Adipocyte (in vitro differentiated cells): ENCODE results near the gene DRG2.

Source experiments
- DNase-seq: peaks from one replicate; pipeline ENCODE4 v3.0.0-alpha.2; 2015; ENCODE audit warnings: low read depth
- H3K27me3 ChIP-seq: replicated peaks from 2 replicates; pipeline ENCODE4 v1.7.0; 2013; ENCODE audit warnings: mild to moderate bottlenecking, low read length, moderate library complexity; ENCODE audit not compliant: control insufficient read depth, insufficient read depth
- H3K36me3 ChIP-seq: 2 replicates; pipeline ENCODE4 v1.7.0; 2013; ENCODE audit warnings: low read length, mild to moderate bottlenecking, moderate library complexity; ENCODE audit not compliant: control insufficient read depth, insufficient read depth, severe bottlenecking
- H3K4me1 ChIP-seq: 2 replicates; pipeline ENCODE4 v1.7.0; 2013; ENCODE audit warnings: mild to moderate bottlenecking, low read length, moderate library complexity; ENCODE audit not compliant: control insufficient read depth, insufficient read depth
- H3K4me3 ChIP-seq: 2 replicates; pipeline ENCODE4 v1.7.0; 2013; ENCODE audit warnings: mild to moderate bottlenecking, low read length, moderate library complexity
- H3K9ac ChIP-seq: 2 replicates; pipeline ENCODE4 v1.7.0; 2013; ENCODE audit warnings: mild to moderate bottlenecking, low read length, moderate library complexity
- H3K9me3 ChIP-seq: 2 replicates; pipeline ENCODE4 v1.7.0; 2013; ENCODE audit warnings: mild to moderate bottlenecking, low read length, moderate library complexity; ENCODE audit not compliant: control insufficient read depth

Gene DRG2

DNA sequence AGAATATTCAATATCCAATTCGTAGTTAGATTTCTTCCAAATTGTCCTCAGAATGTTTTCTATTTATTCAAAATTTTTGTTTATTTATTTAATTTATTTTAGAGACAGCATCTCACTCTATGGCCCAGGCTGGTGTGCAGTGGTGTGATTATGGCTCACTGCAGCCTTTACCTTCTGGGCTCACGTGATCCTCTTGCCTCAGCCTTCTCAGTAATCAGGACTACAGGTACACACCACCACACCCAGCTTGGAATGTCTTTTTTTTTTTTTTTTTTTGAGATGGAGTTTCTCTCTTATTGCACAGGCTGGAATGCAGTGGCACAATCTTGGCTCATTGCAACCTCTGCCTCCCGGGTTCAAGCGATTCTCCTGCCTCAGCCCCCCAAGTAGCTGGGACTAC is 3.5 kb upstream of the DRG2 start:
- H3K4me1 ChIP-seq = peaks cover 6% of the 10 kb centered on the region
- H3K9ac ChIP-seq = no peak overlapping the region
- H3K36me3 ChIP-seq = no peaks in the 10 kb centered on the region
- no peaks in the 10 kb centered on the region for H3K27me3 ChIP-seq
- no peak overlapping the region for H3K4me3 ChIP-seq
- DNase-seq = no peak
- no peaks in the 10 kb centered on the region for H3K9me3 ChIP-seq

DNA sequence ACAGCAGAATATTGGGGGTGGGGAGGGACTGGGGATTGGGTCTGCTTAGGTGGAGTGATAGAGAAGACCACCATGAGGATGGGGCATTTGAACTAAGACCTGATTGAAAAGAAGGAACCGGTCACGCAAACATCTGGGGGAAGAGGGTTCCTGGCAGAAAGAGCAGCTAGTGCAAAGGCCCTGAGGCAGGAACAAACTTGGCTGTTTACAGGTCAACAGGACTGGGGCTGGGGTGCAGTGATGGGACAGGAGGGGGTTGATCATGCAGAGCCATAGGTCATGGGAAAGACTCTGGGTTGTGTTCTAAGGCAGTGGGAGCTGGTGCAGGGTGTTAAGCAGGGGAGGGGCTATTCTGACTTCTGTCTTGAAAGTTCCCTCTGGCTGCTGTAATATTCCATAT is 1.9 kb downstream of the DRG2 start:
- DNase-seq = no peak
- peaks cover 6% of the 10 kb centered on the region for H3K4me1 ChIP-seq
- peaks cover 20% of the 10 kb centered on the region for H3K36me3 ChIP-seq
- no peaks in the 10 kb centered on the region for H3K9me3 ChIP-seq
- no peaks in the 10 kb centered on the region for H3K27me3 ChIP-seq
- H3K9ac ChIP-seq = no peak overlapping the region
- no peak overlapping the region for H3K4me3 ChIP-seq

DNA sequence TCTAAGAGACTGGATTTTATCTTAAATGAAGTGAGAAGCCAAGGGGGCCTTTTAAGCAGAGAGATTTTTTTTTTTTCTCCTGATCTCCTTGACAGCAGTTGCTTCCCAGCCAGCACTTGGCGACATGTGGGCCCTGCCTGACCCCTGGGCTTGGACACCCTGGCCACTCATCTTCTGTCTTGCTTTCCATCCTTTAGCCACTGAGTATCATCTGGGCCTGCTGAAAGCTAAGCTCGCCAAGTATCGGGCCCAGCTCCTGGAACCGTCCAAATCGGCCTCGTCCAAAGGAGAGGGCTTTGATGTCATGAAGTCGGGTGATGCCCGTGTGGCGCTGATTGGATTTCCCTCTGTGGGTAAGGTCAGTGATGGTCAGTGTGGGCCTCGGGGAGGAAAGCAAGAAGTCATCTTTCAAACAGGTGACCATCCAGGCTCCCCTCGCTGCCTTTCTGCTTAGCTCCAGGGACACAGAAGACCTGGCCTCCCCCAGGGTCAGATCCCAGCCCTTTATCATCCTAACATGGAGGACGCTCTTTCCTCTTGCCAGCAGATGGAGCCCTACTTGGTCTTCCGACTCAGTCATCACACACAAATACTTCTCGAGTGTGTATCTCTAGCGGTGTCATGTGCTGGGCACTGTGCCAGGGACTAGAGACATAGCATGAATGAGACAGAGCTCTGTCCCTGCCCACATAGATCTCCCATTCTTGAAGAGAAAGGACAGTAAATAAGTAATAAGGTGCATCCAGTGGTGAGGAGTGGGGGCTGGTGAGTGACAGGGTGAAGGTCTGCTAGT is 6.1 kb downstream of the DRG2 start:
- Histone ChIP-seq H3K9ac (no peak overlapping the region), H3K27me3 (no peaks in the 10 kb centered on the region), H3K9me3 (no peaks in the 10 kb centered on the region), H3K4me1 (peaks cover 2% of the 10 kb centered on the region), H3K4me3 (no peak overlapping the region), H3K36me3 (peaks cover 57% of the 10 kb centered on the region)
- DNase-seq = peak; percentile 24

DNA sequence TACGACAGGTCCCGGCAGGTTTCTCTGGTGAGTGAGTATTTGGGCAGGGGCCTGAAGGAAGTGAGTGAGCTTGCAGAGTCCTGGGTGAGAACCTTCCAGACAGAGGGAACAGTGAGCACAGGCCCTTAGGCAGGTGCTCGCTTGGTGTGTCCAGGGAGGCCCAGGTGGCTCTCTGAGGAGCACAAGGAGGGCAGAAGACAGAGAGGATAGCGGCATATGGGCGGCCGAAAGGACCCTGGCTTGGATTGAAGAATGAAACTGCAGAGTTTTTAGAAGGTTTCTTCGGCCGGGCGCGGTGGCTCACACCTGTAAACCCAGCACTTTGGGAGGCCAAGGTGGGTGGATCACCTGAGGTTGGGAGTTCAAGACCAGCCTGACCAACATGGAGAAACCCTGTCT is 6.7 kb downstream of the DRG2 start:
- no peak for DNase-seq
- H3K27me3 ChIP-seq = no peaks in the 10 kb centered on the region
- H3K4me1 ChIP-seq = no peaks in the 10 kb centered on the region
- H3K9me3 ChIP-seq = no peaks in the 10 kb centered on the region
- peaks cover 63% of the 10 kb centered on the region for H3K36me3 ChIP-seq
- H3K9ac ChIP-seq = no peak overlapping the region
- H3K4me3 ChIP-seq = no peak overlapping the region

DNA sequence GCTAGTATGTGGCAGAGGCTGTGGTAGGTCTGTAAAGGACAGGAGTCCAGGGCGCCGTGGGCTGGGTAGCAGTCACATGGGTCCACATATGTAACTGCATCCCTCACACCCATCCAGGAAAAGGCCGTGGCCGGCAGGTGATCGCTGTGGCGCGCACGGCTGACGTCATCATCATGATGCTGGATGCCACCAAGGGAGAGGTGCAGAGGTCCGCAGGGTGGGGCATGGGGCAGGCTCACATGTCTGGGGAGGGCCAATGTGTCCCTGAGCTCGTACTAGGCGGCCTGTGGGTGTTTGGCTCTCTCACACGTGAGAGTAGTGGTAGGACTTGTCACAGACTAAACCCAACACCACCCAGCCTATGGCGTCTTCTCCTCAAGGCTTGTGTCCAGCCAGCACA is 11.8 kb downstream of the DRG2 start:
- no peaks in the 10 kb centered on the region for H3K27me3 ChIP-seq
- H3K36me3 ChIP-seq = peaks cover 66% of the 10 kb centered on the region
- H3K4me1 ChIP-seq = no peaks in the 10 kb centered on the region
- no peak overlapping the region for H3K9ac ChIP-seq
- no peak for DNase-seq
- no peaks in the 10 kb centered on the region for H3K9me3 ChIP-seq
- no peak overlapping the region for H3K4me3 ChIP-seq

DNA sequence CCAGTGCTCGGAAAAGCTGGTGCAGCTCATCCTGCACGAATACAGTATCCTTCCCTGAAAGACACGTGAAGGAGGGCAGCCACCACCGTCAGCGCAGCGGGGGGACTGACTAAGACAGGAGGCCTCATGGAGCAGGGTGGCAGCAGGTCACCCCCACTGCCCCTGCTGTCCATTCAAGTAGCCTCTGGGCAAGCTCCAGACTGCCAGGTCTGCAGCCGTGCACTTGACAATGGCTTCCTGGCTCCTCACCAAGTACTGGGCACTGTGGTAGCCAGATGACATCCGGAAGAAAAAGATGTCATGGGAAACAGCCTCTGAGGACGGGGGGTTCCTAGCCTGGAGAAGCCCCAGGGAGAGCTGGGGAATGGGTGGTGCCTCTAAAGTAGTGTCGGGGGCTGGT is 12.9 kb downstream of the DRG2 start:
- no peaks in the 10 kb centered on the region for H3K27me3 ChIP-seq
- H3K9ac ChIP-seq = no peak overlapping the region
- no peak overlapping the region for H3K4me3 ChIP-seq
- H3K36me3 ChIP-seq = peaks cover 63% of the 10 kb centered on the region
- no peak for DNase-seq
- no peaks in the 10 kb centered on the region for H3K4me1 ChIP-seq
- H3K9me3 ChIP-seq = no peaks in the 10 kb centered on the region

DNA sequence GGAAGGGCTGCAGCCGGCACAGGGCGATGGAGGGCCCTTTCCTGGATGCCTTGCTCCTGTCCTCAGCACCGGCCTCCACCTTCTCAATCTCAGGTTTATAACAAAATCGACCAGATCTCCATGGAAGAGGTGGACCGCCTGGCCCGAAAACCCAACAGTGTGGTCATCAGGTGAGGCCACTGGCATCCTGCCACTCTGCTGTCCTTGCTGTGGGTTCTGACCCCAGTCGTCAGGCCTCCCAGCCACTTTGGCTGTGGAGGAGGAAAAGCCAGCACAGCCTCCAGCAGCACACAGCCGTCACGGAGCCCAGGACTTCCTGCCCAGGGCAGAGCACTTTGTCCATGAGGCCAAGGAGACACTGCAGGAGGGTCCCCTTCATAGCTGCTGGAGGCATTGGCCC is 14.1 kb downstream of the DRG2 start:
- DNase-seq = no peak
- Histone ChIP-seq H3K27me3 (no peaks in the 10 kb centered on the region), H3K36me3 (peaks cover 63% of the 10 kb centered on the region), H3K9ac (no peak overlapping the region), H3K4me3 (no peak overlapping the region), H3K9me3 (no peaks in the 10 kb centered on the region), H3K4me1 (no peaks in the 10 kb centered on the region)

DNA sequence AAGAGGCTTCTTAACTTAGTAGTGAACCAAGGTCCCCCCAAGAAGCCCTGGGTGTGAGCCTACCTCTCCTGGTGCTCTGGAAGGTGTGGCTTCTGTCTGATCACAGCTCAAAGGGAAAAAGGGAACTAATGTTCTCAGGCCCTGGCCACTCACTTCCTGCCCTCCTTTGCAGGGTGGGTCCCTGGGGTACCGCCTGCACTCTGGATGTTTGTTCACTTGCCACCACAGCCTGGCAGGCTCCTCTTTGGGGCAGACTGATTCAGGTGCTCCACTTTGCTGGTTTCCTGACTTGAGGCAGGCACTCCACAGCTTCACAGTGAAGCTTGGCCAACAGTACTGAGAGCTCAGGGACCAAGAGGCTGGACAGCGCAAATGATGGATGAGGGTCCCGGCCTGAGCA is 14.9 kb downstream of the DRG2 start:
- Histone ChIP-seq H3K9ac (no peak overlapping the region), H3K4me3 (no peak overlapping the region), H3K4me1 (no peaks in the 10 kb centered on the region), H3K36me3 (peaks cover 62% of the 10 kb centered on the region), H3K27me3 (no peaks in the 10 kb centered on the region), H3K9me3 (no peaks in the 10 kb centered on the region)
- no peak for DNase-seq

DNA sequence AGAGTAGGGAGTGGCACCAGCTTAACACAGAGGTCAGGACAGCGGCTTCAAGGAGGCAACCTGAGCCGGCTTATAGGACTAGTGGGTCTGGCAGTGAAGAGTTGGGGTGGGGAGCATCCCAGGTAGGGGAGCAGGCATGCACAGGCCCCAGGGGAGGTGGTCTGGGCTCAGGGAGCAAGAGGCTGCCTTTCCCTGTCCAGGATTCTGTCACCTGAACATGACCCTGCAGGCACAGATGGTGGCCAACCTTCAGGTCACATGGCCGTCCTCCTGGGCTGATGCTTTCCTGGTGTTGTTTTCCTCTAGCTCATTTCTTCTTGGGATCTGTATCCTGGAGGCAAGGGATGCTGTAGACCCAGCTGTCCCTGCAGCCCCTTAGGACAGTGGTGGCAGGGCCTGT is 17.3 kb downstream of the DRG2 start:
- Histone ChIP-seq H3K9me3 (no peaks in the 10 kb centered on the region), H3K9ac (no peak overlapping the region), H3K27me3 (no peaks in the 10 kb centered on the region), H3K4me3 (no peak overlapping the region), H3K4me1 (no peaks in the 10 kb centered on the region), H3K36me3 (peaks cover 41% of the 10 kb centered on the region)
- DNase-seq = no peak

DNA sequence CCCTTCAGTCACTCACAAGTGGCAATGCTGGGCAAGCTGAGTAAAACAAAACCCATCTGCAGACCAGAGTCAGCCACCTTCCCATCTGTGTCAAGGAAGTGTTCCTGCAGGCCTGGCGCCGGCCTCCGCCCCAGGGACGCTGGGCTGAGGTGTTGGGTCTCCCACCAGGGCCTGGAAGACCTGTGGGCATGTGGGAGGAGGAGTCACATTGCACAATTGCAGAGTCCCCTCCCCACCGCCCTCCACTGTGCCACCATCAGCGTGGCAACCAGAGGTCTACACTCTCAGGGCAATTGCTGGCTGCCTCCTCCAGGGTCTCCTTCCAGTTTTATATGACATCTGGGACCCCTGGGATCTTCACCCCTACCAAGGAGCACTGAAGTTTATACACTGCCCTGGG is 17.8 kb downstream of the DRG2 start:
- no peak overlapping the region for H3K4me3 ChIP-seq

DNA sequence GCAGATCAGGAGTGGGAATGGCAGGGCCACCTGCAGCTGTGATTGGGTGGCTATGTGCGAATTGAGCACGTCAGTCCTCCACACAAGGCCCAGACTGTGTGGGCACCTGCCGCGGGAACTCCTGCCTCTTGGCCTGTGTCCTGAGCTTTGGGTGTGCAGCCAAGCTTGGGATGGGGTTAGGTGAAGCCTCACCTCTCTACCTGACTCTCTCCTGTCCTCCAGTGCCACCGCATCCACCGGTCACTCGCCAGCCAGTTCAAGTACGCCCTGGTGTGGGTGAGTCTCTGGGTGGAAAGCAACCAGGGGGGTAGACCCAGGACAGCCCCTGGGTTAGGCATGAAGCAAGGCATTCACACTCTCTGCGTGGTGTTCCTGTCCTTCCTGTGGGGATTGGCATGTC is 18.5 kb downstream of the DRG2 start:
- peaks cover 29% of the 10 kb centered on the region for H3K36me3 ChIP-seq
- no peak overlapping the region for H3K4me3 ChIP-seq
- H3K9me3 ChIP-seq = no peaks in the 10 kb centered on the region
- H3K4me1 ChIP-seq = no peaks in the 10 kb centered on the region
- H3K27me3 ChIP-seq = no peaks in the 10 kb centered on the region
- no peak overlapping the region for H3K9ac ChIP-seq
- DNase-seq = no peak

More for the DNA sequence above, 17.8 kb downstream of the DRG2 start:
- Histone ChIP-seq H3K36me3 (peaks cover 35% of the 10 kb centered on the region), H3K9me3 (no peaks in the 10 kb centered on the region), H3K27me3 (no peaks in the 10 kb centered on the region), H3K4me1 (no peaks in the 10 kb centered on the region), H3K9ac (no peak overlapping the region)
- DNase-seq = no peak
